ENCODE measurements around the gene LARP7.

GRCh38 chr4:112704322-112704721 is 67.4 kb downstream of the LARP7 start:
- TF ChIP-seq CTCF (IDR thresholded peaks at IDR 0.05) (no peak), POLR2AphosphoS5 (IDR thresholded peaks at IDR 0.05) (no peak), POLR2A (IDR thresholded peaks at IDR 0.05) (no peak), EP300 (IDR thresholded peaks at IDR 0.05) (no peak)
